ENCODE measurements around the gene C6orf89.

- TF ChIP-seq ELF4 (CRISPR knock-in tag; IDR thresholded peaks at IDR 0.05; ENCODE audit: low read depth): no peak
- no peak for TF ChIP-seq CREM (CRISPR knock-in tag; IDR thresholded peaks at IDR 0.05)
- no peak for TF ChIP-seq JUN (CRISPR knock-in tag; IDR thresholded peaks at IDR 0.05)
- no peak for TF ChIP-seq IRF1 (CRISPR knock-in tag; IDR thresholded peaks at IDR 0.05)
- no peak for TF ChIP-seq ZBTB43 (CRISPR knock-in tag; IDR thresholded peaks at IDR 0.05)
- TF ChIP-seq ETV6 (CRISPR knock-in tag; IDR thresholded peaks at IDR 0.05): no peak
- no peak for TF ChIP-seq NR3C1 (CRISPR knock-in tag; conservative IDR thresholded peaks at IDR 0.05; ENCODE audit: low read depth)
- no peak for TF ChIP-seq CTCF (IDR thresholded peaks at IDR 0.05)
- TF ChIP-seq CREB1 (CRISPR knock-in tag; IDR thresholded peaks at IDR 0.05): no peak
- TF ChIP-seq RORB (CRISPR knock-in tag; IDR thresholded peaks at IDR 0.05): no peak
- TF ChIP-seq SP1 (CRISPR knock-in tag; conservative IDR thresholded peaks at IDR 0.05): no peak
- TF ChIP-seq ZNF512 (CRISPR knock-in tag; IDR thresholded peaks at IDR 0.05; ENCODE audit: borderline replicate concordance): no peak
These were observed 38.6 kb upstream of the C6orf89 start for GRCh38 chr6:36847152-36847551.

Measured in WTC11 (cell line).